HUDEP-2 (cell line): Measurements from ENCODE around the gene CACNA1D.
A peak's percentile ranks its signal among the peaks of the same experiment; 100 is the strongest.

Source experiments
- DNase-seq, 76 experiments: peaks; one replicate each; lab custom pipeline; 2025; ENCODE audit not compliant: unreplicated experiment in 76 of 76; lab: John Stamatoyannopoulos, UW

The CACNA1D gene

GRCh38 chr3:53525765-53526703, 31.6 kb downstream of the CACNA1D start:
- DNase-seq = no peak

- DNase-seq = no peak
These were observed 32.3 kb downstream of the CACNA1D start for GRCh38 chr3:53526704-53527055.

GRCh38 chr3:53530205-53530604, 35.8 kb downstream of the CACNA1D start:
- DNase-seq = no peak

GRCh38 chr3:53531749-53532148, 37.3 kb downstream of the CACNA1D start:
- DNase-seq = no peak

- DNase-seq = no peak
These were observed 39.1 kb downstream of the CACNA1D start for GRCh38 chr3:53533472-53533871.

GRCh38 chr3:53534216-53534615, 39.8 kb downstream of the CACNA1D start:
- no peak for DNase-seq

- DNase-seq = no peak
These were observed 40.4 kb downstream of the CACNA1D start for GRCh38 chr3:53534676-53535400.

GRCh38 chr3:53536282-53536681, 41.9 kb downstream of the CACNA1D start:
- no peak for DNase-seq

GRCh38 chr3:53544357-53544756, 49.9 kb downstream of the CACNA1D start:
- no peak for DNase-seq

- no peak for DNase-seq
These were observed 51.0 kb downstream of the CACNA1D start for GRCh38 chr3:53545310-53545995.

GRCh38 chr3:53545996-53546359, 51.6 kb downstream of the CACNA1D start:
- no peak for DNase-seq

- no peak for DNase-seq
These were observed 52.9 kb downstream of the CACNA1D start for GRCh38 chr3:53547327-53547726.

GRCh38 chr3:53550005-53550620, 55.7 kb downstream of the CACNA1D start:
- DNase-seq = no peak

GRCh38 chr3:53551324-53551723, 56.9 kb downstream of the CACNA1D start:
- peak in 1 of 76 experiments; percentile 16 for DNase-seq

GRCh38 chr3:53552730-53553129, 58.3 kb downstream of the CACNA1D start:
- no peak for DNase-seq

- no peak for DNase-seq
These were observed 58.8 kb downstream of the CACNA1D start for GRCh38 chr3:53553200-53553599.

- no peak for DNase-seq
These were observed 60.2 kb downstream of the CACNA1D start for GRCh38 chr3:53554559-53555067.

GRCh38 chr3:53555068-53555588, 60.7 kb downstream of the CACNA1D start:
- no peak for DNase-seq

GRCh38 chr3:53566461-53567145, 72.2 kb downstream of the CACNA1D start:
- DNase-seq = no peak

GRCh38 chr3:53570081-53570480, 75.7 kb downstream of the CACNA1D start:
- no peak for DNase-seq
